Body of pancreas (tissue), 4 donors: ENCODE data around the gene AKR1C2.

Experiments
- CTCF ChIP-seq, 7 experiments: fragments of 450-650 bp in 4 of 7; fragments of 200-600 bp in 3 of 7; sonication (generic) in 3 of 7; IDR thresholded peaks; one replicate each; pipeline ENCODE4 v1.5.1; 2016 to 2019; ENCODE audit warnings: antibody characterized with exemption in 7 of 7
- POLR2A ChIP-seq, 3 donors: fragments of 450-650 bp; IDR thresholded peaks; one replicate each; pipeline ENCODE4 v1.6.1; 2016; ENCODE audit warnings: antibody characterized with exemption in 3 of 3, mild to moderate bottlenecking in 2 of 3

GRCh38 chr10:4947039-4947634 lies 56.5 kb downstream of the AKR1C2 start:
- TF ChIP-seq POLR2A (IDR thresholded peaks at IDR 0.05) (no peak), CTCF (IDR thresholded peaks at IDR 0.05) (no peak)
